Liver (tissue), 9 donors: Measurements from ENCODE around the gene NAXD. TPM values are rescaled to one million over a fixed set of nuclear protein-coding genes. Genes with fewer than 3 reads are reported as not detected.

Experiments
- DNase-seq: peaks from one replicate; pipeline ENCODE4 v3.0.0-alpha.2; 2017; ENCODE audit warnings: low spot score
- H3K27ac ChIP-seq, 2 donors: one replicate each; pipeline ENCODE4 v1.7.0; 2013; ENCODE audit warnings: inconsistent platforms in 2 of 2, low read length in 2 of 2, control low read depth in 1 of 2, low read depth in 1 of 2, mild to moderate bottlenecking in 1 of 2
- H3K27me3 ChIP-seq, 4 donors: one replicate each; pipeline versions ENCODE4 v1.6.1 to v1.7.0; 2013; ENCODE audit warnings: low read length in 3 of 4, inconsistent platforms in 1 of 4, mild to moderate bottlenecking in 1 of 4, moderate library complexity in 1 of 4; ENCODE audit not compliant: control insufficient read depth in 4 of 4, insufficient read depth in 4 of 4
- H3K36me3 ChIP-seq, 4 donors: one replicate each; pipeline versions ENCODE4 v1.6.1 to v1.7.0; 2013; ENCODE audit warnings: low read length in 3 of 4, mild to moderate bottlenecking in 3 of 4, low read depth in 1 of 4, moderate library complexity in 1 of 4; ENCODE audit not compliant: control insufficient read depth in 4 of 4, insufficient read depth in 3 of 4
- H3K4me1 ChIP-seq, 4 donors: one replicate each; pipeline versions ENCODE4 v1.6.1 to v1.7.0; 2013; ENCODE audit warnings: low read length in 3 of 4, mild to moderate bottlenecking in 3 of 4, moderate library complexity in 1 of 4; ENCODE audit not compliant: control insufficient read depth in 4 of 4, insufficient read depth in 4 of 4
- H3K4me3 ChIP-seq, 3 donors: one replicate each; pipeline versions ENCODE4 v1.6.1 to v1.7.0; 2013; ENCODE audit warnings: low read length in 3 of 3, control low read depth in 1 of 3, low read depth in 1 of 3, mild to moderate bottlenecking in 1 of 3
- H3K9ac ChIP-seq, 2 donors: one replicate each; pipeline ENCODE4 v1.7.0; 2013; ENCODE audit warnings: low read length in 2 of 2, mild to moderate bottlenecking in 2 of 2, moderate library complexity in 2 of 2, control low read depth in 1 of 2, low read depth in 1 of 2
- H3K9me3 ChIP-seq, 4 donors: one replicate each; pipeline versions ENCODE4 v1.6.1 to v1.7.0; 2013; ENCODE audit warnings: low read length in 3 of 4; ENCODE audit not compliant: control insufficient read depth in 4 of 4
- ATF3 ChIP-seq: IDR thresholded peaks from 2 replicates; pipeline ENCODE4 v1.6.1; 2016; ENCODE audit warnings: antibody characterized with exemption
- CTCF ChIP-seq: fragments of 150-350 bp; IDR thresholded peaks from 2 replicates; pipeline ENCODE4 v1.5.1; 2017; ENCODE audit warnings: improper control_type of control experiment, low read depth, low read length; ENCODE audit not compliant: missing input control
- EGR1 ChIP-seq, 2 donors: IDR thresholded peaks; 2 replicates each; pipeline ENCODE4 v1.6.1; 2016 to 2018; ENCODE audit warnings: antibody characterized with exemption in 2 of 2, low read depth in 2 of 2
- FOXA1 ChIP-seq: IDR thresholded peaks from 2 replicates; pipeline ENCODE4 v1.6.1; 2016; ENCODE audit warnings: antibody characterized with exemption
- FOXA2 ChIP-seq: IDR thresholded peaks from 2 replicates; pipeline ENCODE4 v1.6.1; 2016; ENCODE audit warnings: antibody characterized with exemption
- GABPA ChIP-seq, 2 donors: IDR thresholded peaks in 1 of 2; conservative IDR thresholded peaks in 1 of 2; 2 replicates each; pipeline ENCODE4 v1.6.1; 2016; ENCODE audit warnings: antibody characterized with exemption in 2 of 2, mild to moderate bottlenecking in 1 of 2, moderate library complexity in 1 of 2
- HNF4A ChIP-seq, 2 donors: conservative IDR thresholded peaks; 2 replicates each; pipeline ENCODE4 v1.6.1; 2016; ENCODE audit warnings: antibody characterized with exemption in 2 of 2, mild to moderate bottlenecking in 2 of 2
- HNF4G ChIP-seq: IDR thresholded peaks from 2 replicates; pipeline ENCODE4 v1.6.1; 2016; ENCODE audit warnings: antibody characterized with exemption
- JUND ChIP-seq, 2 donors: IDR thresholded peaks; 2 replicates each; pipeline ENCODE4 v1.6.1; 2016; ENCODE audit warnings: antibody characterized with exemption in 2 of 2
- MAX ChIP-seq: IDR thresholded peaks from 2 replicates; pipeline ENCODE4 v1.6.1; 2016; ENCODE audit warnings: antibody characterized with exemption
- NR2F2 ChIP-seq: IDR thresholded peaks from 2 replicates; pipeline ENCODE4 v1.6.1; 2016; ENCODE audit warnings: antibody characterized with exemption
- RAD21 ChIP-seq, 2 donors: IDR thresholded peaks; 2 replicates each; pipeline ENCODE4 v1.6.1; 2016; ENCODE audit warnings: antibody characterized with exemption in 2 of 2, mild to moderate bottlenecking in 2 of 2
- REST ChIP-seq: IDR thresholded peaks from 2 replicates; pipeline ENCODE4 v1.6.1; 2016; ENCODE audit warnings: antibody characterized with exemption, mild to moderate bottlenecking
- RXRA ChIP-seq, 2 donors: IDR thresholded peaks; 2 replicates each; pipeline ENCODE4 v1.6.1; 2017 to 2018; ENCODE audit warnings: antibody characterized with exemption in 2 of 2, mild to moderate bottlenecking in 1 of 2
- TAF1 ChIP-seq: conservative IDR thresholded peaks from 2 replicates; pipeline ENCODE4 v1.6.1; 2016; ENCODE audit warnings: antibody characterized with exemption, mild to moderate bottlenecking
- YY1 ChIP-seq: IDR thresholded peaks from 2 replicates; pipeline ENCODE4 v1.6.1; 2016; ENCODE audit warnings: antibody characterized with exemption, mild to moderate bottlenecking
- ZBTB33 ChIP-seq: IDR thresholded peaks from 2 replicates; pipeline ENCODE4 v1.6.1; 2016; ENCODE audit warnings: antibody characterized with exemption
- WGBS: extraction: QIAGEN DNeasy Blood & Tissue Kit; methylation state at CpG from one replicate; pipeline ENCODE4 v1.1.7; 2013; 5-methylcytosine and 5-hydroxymethylcytosine counted together
- polyA plus RNA-seq, 2 donors: library from polyadenylated mRNA; stranded (reverse) in 1 of 2; unstranded in 1 of 2; fragments of 200-250 nt in 1 of 2; fragments of >200 nt in 1 of 2; fragmentation: Nextera tagmentation in 1 of 2; extraction: Ambion mirVana in 1 of 2; gene quantifications; one replicate each; pipeline versions ENCODE4 v1.2.1 to v1.2.3, GENCODE V29; 2013 to 2015
- total RNA-seq, 2 donors: library from RNA; depleted of rRNA; stranded (reverse); fragments of >200 nt; gene quantifications; one replicate each; pipeline ENCODE4 v1.2.3, GENCODE V29; 2014
- donor health status: healthy.
- donor health status: healthy.
- donor health status: healthy.
- donor health status: healthy.
- donor health status: healthy.

NAXD gene
- total and polyA plus RNA-seq, 4 donors = 19.0 to 40.5 (median 27.6) TPM

GRCh38 chr13:110589793-110590390, 25.5 kb upstream of the NAXD start:
- Histone ChIP-seq H3K9me3 (no peaks in the 10 kb centered on the region), H3K9ac (no peak overlapping the region), H3K4me3 (no peak overlapping the region), H3K36me3 (no peaks in the 10 kb centered on the region), H3K27ac (no peak overlapping the region), H3K27me3 (no peaks in the 10 kb centered on the region), H3K4me1 (no peaks in the 10 kb centered on the region)
- TF ChIP-seq GABPA (IDR thresholded peaks at IDR 0.05 in 1 of 2, conservative IDR thresholded peaks at IDR 0.05 in 1 of 2) (no peak), MAX (no peak), HNF4G (no peak), RAD21 (IDR thresholded peaks at IDR 0.05) (no peak), NR2F2 (no peak), TAF1 (no peak), RXRA (IDR thresholded peaks at IDR 0.05) (no peak), ATF3 (no peak), EGR1 (IDR thresholded peaks at IDR 0.05; ENCODE audit: low read depth in 2 of 2) (no peak), REST (no peak), HNF4A (conservative IDR thresholded peaks at IDR 0.05) (no peak), JUND (IDR thresholded peaks at IDR 0.05) (no peak), FOXA2 (no peak), CTCF (no peak)
- 61% methylated on average over 3 of the region's 3 CpGs for WGBS
- no peak for DNase-seq

- 86% methylated on average over 6 of the region's 6 CpGs for WGBS
- DNase-seq = no peak
- Histone ChIP-seq H3K27ac (no peak overlapping the region), H3K9ac (no peak overlapping the region), H3K4me1 (no peaks in the 10 kb centered on the region), H3K9me3 (no peaks in the 10 kb centered on the region), H3K4me3 (no peak overlapping the region), H3K27me3 (no peaks in the 10 kb centered on the region), H3K36me3 (no peaks in the 10 kb centered on the region)
- no peak for TF ChIP-seq FOXA2
- TF ChIP-seq EGR1 (IDR thresholded peaks at IDR 0.05; ENCODE audit: low read depth in 2 of 2) = no peak
- TF ChIP-seq RAD21 (IDR thresholded peaks at IDR 0.05) = no peak
- no peak for TF ChIP-seq GABPA (IDR thresholded peaks at IDR 0.05 in 1 of 2, conservative IDR thresholded peaks at IDR 0.05 in 1 of 2)
- TF ChIP-seq HNF4G = no peak
- no peak for TF ChIP-seq CTCF
- TF ChIP-seq FOXA1 = no peak
- no peak for TF ChIP-seq YY1
- no peak for TF ChIP-seq REST
- TF ChIP-seq ZBTB33 = no peak
- no peak for TF ChIP-seq HNF4A (conservative IDR thresholded peaks at IDR 0.05)
- no peak for TF ChIP-seq JUND (IDR thresholded peaks at IDR 0.05)
- no peak for TF ChIP-seq MAX
Measured at GRCh38 chr13:110590577-110590976, 24.8 kb upstream of the NAXD start.
